ENCODE results near the gene ZNF316. TPM values are rescaled to one million over a fixed set of nuclear protein-coding genes. Genes with fewer than 3 reads are reported as not detected.
A peak's percentile ranks its signal among the peaks of the same experiment; 100 is the strongest.

ZNF316 gene
- total RNA-seq, 1 donor from 2014 or later = 43.8 TPM

DNA sequence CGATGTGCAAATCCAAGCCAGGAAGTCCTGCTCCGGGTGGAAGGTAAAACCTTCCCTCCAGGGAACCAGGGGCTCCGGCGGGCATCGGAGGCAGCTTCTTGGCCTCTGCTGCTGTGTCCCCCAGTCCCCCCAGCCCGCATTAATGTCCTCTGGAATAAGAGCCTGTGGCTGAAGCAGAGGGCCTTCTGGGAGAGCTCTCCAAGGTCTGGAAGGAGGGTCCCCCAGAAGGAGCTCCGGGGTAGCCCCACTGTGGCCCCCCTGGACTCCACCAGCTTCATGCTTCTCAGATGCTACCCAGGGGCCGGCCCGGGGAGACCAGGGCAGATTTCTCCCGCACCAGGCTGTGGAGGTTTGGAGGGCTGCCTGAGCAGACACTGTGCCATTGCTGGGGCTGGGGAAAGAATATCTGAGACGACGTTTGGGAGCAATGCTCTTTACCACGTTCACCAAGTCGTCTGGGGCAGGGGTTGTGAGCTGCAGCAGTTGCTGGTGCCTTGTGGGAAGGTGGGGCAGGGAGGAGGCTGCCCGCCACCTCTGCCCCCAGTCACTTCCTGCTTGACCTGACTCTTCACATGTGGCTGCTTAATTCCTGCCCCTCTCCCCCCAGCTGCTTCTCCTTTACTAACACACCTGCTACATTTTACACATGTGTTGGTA lies 13.4 kb upstream of the ZNF316 start:
- Mint-ChIP-seq H3K27ac (ENCODE audit: unreplicated experiment) (no peak overlapping the region), H3K9me3 (no peaks in the 10 kb centered on the region), H3K27me3 (ENCODE audit: low read depth) (no peaks in the 10 kb centered on the region), H3K36me3 (ENCODE audit: low read depth) (peaks cover 10% of the 10 kb centered on the region), H3K4me1 (no peaks in the 10 kb centered on the region), H3K4me3 (no peak overlapping the region)
- TF ChIP-seq, protein P1, sequence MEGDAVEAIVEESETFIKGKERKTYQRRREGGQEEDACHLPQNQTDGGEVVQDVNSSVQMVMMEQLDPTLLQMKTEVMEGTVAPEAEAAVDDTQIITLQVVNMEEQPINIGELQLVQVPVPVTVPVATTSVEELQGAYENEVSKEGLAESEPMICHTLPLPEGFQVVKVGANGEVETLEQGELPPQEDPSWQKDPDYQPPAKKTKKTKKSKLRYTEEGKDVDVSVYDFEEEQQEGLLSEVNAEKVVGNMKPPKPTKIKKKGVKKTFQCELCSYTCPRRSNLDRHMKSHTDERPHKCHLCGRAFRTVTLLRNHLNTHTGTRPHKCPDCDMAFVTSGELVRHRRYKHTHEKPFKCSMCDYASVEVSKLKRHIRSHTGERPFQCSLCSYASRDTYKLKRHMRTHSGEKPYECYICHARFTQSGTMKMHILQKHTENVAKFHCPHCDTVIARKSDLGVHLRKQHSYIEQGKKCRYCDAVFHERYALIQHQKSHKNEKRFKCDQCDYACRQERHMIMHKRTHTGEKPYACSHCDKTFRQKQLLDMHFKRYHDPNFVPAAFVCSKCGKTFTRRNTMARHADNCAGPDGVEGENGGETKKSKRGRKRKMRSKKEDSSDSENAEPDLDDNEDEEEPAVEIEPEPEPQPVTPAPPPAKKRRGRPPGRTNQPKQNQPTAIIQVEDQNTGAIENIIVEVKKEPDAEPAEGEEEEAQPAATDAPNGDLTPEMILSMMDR (conservative IDR thresholded peaks at IDR 0.05) = no peak
- no peak for DNase-seq (ENCODE audit: low read depth, low spot score)

DNA sequence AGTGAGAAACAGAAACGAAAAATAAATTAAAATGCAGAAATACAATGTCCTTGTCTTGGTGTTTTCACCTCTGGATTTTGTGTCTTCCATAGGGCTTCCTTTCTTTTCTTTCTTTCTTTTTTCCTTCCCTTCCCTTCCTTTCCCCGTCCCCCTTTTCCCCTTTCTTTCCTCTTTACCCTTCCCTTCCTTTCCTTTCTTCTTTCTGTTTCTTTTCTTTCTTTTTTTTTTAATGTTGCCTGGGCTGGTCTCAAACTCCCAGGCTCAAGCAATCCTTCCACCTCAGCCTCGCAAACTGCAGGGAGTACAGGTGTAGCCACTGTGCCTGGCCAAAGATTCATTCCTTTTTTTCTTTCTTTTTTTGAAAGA lies 12.9 kb upstream of the ZNF316 start:
- Mint-ChIP-seq H3K27ac (ENCODE audit: unreplicated experiment) (peak overlapping the region; percentile 57), H3K27me3 (ENCODE audit: low read depth) (no peaks in the 10 kb centered on the region), H3K9me3 (no peaks in the 10 kb centered on the region), H3K4me3 (no peak overlapping the region), H3K36me3 (ENCODE audit: low read depth) (peaks cover 10% of the 10 kb centered on the region), H3K4me1 (no peaks in the 10 kb centered on the region)
- DNase-seq (ENCODE audit: low read depth, low spot score) = no peak
- TF ChIP-seq, protein P1 (conservative IDR thresholded peaks at IDR 0.05) = no peak

DNA sequence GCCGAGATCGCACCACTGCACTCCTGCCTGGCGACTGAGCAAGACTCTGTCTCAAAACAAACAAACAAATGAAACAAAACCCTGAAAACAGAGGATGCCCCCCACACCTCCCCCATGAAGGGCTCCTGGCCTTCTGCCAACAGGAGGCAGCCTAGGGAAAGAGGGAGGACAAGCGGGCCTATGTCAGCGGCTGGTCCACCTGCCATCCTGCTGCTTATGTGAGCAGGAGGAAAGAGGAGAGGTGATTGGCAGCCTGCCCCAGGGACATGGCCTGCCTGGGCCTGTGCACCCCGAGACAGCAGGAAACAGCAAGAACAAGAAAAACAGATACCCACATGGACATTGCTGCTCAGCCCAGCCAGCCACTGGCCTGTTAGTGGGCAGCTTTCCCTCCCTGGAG lies 9.1 kb upstream of the ZNF316 start:
- Mint-ChIP-seq H3K36me3 (ENCODE audit: low read depth) (peaks cover 2% of the 10 kb centered on the region), H3K27me3 (ENCODE audit: low read depth) (no peaks in the 10 kb centered on the region), H3K27ac (ENCODE audit: unreplicated experiment) (no peak overlapping the region), H3K4me1 (no peaks in the 10 kb centered on the region), H3K9me3 (no peaks in the 10 kb centered on the region), H3K4me3 (no peak overlapping the region)
- DNase-seq (ENCODE audit: low read depth, low spot score) = no peak
- TF ChIP-seq, protein P1 (conservative IDR thresholded peaks at IDR 0.05) = no peak

GRCh38 chr7:6630007-6630849 lies 6.9 kb upstream of the ZNF316 start:
- no peak for DNase-seq (ENCODE audit: low read depth, low spot score)
- Mint-ChIP-seq H3K4me3 (no peak overlapping the region), H3K9me3 (no peaks in the 10 kb centered on the region), H3K27me3 (ENCODE audit: low read depth) (no peaks in the 10 kb centered on the region), H3K4me1 (no peaks in the 10 kb centered on the region), H3K36me3 (ENCODE audit: low read depth) (no peaks in the 10 kb centered on the region), H3K27ac (ENCODE audit: unreplicated experiment) (no peak overlapping the region)
- TF ChIP-seq, protein P1 (conservative IDR thresholded peaks at IDR 0.05) = no peak

GRCh38 chr7:6631605-6632004 lies 5.5 kb upstream of the ZNF316 start:
- no peak overlapping the region for H3K27ac Mint-ChIP-seq (ENCODE audit: unreplicated experiment)
- H3K36me3 Mint-ChIP-seq (ENCODE audit: low read depth) = no peaks in the 10 kb centered on the region
- H3K9me3 Mint-ChIP-seq = no peaks in the 10 kb centered on the region
- TF ChIP-seq, protein P1 (conservative IDR thresholded peaks at IDR 0.05) = no peak
- H3K4me1 Mint-ChIP-seq = peaks cover 5% of the 10 kb centered on the region
- no peak for DNase-seq (ENCODE audit: low read depth, low spot score)
- peak overlapping the region; percentile 41 for H3K4me3 Mint-ChIP-seq
- no peaks in the 10 kb centered on the region for H3K27me3 Mint-ChIP-seq (ENCODE audit: low read depth)

Measured in neural crest cell (in vitro differentiated cells).